ENCODE results near the gene ZNF423. TPM values are rescaled to one million over a fixed set of nuclear protein-coding genes. Genes with fewer than 3 reads are reported as not detected.
A peak's percentile ranks its signal among the peaks of the same experiment; 100 is the strongest.

Gene ZNF423
- polyA plus RNA-seq, 4 donors, result 0.54 to 10.3 (median 2.9) TPM; not detected in 1

DNA sequence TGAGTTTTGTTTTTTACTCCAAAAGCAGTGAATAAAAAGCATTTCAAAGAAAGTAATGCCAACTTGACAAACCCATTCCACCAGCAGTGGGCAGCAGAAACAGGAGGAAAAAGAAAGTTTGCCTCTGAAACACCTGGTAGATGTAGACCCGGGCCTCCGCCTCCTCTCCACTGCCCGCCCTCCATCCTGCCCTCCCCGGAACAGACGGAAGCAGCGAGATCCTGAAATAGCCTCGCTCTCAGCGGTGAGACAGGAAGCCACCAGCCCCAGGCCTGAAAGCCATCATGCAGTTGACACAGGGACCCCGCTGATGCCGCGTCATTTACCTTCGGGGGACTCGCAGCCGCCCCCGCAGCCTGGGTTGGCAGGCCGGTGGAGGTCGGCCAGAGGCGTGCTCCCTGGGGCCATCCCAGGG lies 414.5 kb downstream of the ZNF423 start:
- DNase-seq, result peak; percentile 44 to 54
- no peaks in the 10 kb centered on the region for H3K9me3 ChIP-seq (ENCODE audit: control insufficient read depth in 2 of 2, insufficient read depth in 1 of 2, low read depth in 1 of 2, low read length in 1 of 2)

DNA sequence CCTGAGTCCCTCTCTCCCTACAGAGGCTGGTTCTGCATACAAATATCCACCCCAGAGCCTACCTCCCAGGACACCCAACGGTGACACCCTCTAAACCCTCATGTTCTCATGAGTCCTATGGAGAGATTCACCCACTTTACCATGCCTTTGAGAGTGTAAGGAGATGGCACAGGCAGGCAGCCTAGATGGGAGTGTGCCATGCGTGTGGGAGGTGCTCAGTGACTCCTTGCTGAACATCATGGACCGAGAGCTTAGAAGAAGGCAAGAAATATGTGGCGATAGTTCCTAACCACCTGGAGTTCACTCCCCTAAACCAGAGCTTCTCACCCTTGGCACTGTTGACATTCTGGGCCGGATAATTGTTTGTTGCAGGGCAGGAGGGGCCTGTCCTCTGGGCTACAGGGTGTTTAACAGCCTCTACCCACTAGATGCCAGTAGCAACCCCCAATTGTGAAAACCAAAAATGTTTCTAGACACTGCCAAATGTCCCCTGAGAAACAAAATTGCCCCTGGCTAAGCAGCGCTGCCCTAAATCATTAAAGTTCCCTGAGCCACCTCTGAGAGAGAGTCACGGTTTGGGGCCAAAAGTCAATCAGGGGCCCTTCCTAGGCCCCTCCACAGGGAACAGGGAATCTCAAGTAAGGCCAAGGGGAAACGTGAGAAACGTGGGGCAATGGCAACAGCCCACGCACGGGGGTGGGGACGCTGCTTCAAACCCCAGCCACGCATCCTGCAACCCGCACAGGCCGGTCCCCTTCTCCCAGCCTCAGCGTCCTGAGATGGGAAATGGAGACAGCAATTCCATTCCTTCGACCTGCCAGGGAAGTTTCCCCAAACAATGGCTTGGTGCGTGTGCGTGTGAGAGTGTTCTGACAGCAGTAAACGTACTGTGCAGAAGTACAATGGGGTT lies 415.5 kb downstream of the ZNF423 start:
- no peak for DNase-seq
- no peaks in the 10 kb centered on the region for H3K4me1 ChIP-seq (ENCODE audit: control insufficient read depth in 3 of 3, insufficient read depth in 2 of 3, low read depth in 1 of 3, low read length in 2 of 3)
- H3K4me3 ChIP-seq (ENCODE audit: low read depth in 1 of 3, low read length in 3 of 3), result no peak overlapping the region
- no peaks in the 10 kb centered on the region for H3K9me3 ChIP-seq (ENCODE audit: control insufficient read depth in 2 of 2, insufficient read depth in 1 of 2, low read depth in 1 of 2, low read length in 1 of 2)
- H3K36me3 ChIP-seq (ENCODE audit: control insufficient read depth in 3 of 3, insufficient read depth in 2 of 3, low read depth in 1 of 3, low read length in 3 of 3), result no peaks in the 10 kb centered on the region
- H3K27me3 ChIP-seq (ENCODE audit: control insufficient read depth in 3 of 3, insufficient read depth in 3 of 3, low read length in 3 of 3), result peaks cover 0 to 2% (median 2%) of the 10 kb centered on the region in 3 donors
- 70 to 75% (median 75%) methylated on average over 17 to 20 of the region's 20 CpGs for WGBS, 3 donors
- no peak for FAIRE-seq
- H3K27ac ChIP-seq (ENCODE audit: low read depth in 1 of 3, low read length in 2 of 3), result no peak overlapping the region

More for the DNA sequence above, 414.5 kb downstream of the ZNF423 start:
- no peaks in the 10 kb centered on the region for H3K36me3 ChIP-seq (ENCODE audit: control insufficient read depth in 3 of 3, insufficient read depth in 2 of 3, low read depth in 1 of 3, low read length in 3 of 3)
- no peak for FAIRE-seq
- H3K4me3 ChIP-seq (ENCODE audit: low read depth in 1 of 3, low read length in 3 of 3), result no peak overlapping the region
- 22 to 57% (median 51%) methylated on average over 18 of the region's 18 CpGs for WGBS, 3 donors
- peaks cover 0 to 2% (median 2%) of the 10 kb centered on the region in 3 donors for H3K27me3 ChIP-seq (ENCODE audit: control insufficient read depth in 3 of 3, insufficient read depth in 3 of 3, low read length in 3 of 3)
- H3K4me1 ChIP-seq (ENCODE audit: control insufficient read depth in 3 of 3, insufficient read depth in 2 of 3, low read depth in 1 of 3, low read length in 2 of 3), result no peaks in the 10 kb centered on the region
- peak overlapping the region in 1 of 3 donors; percentile 69 for H3K27ac ChIP-seq (ENCODE audit: low read depth in 1 of 3, low read length in 2 of 3)

DNA sequence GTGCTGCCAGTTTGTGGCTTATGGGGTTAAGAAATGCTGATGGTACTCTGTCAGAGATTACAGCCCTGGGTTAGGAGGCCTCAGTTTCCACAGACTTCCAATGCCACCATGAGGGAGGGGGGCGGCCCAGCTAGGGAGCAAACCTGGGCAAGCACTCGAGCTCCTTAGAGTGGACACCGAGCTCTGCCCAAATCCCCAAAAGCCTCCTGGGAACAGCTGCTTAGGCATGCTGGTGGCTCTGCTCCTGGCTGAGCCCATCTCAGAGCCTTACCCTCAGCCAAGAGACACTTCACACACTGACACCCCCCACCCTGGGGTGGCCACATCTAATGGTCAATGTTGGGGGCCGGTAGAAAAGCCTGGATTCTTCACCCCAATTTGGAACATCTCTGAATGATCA lies 416.2 kb downstream of the ZNF423 start:
- WGBS, 3 donors, result 85 to 91% (median 89%) methylated on average over 4 of the region's 4 CpGs
- Histone ChIP-seq H3K27me3 (ENCODE audit: control insufficient read depth in 3 of 3, insufficient read depth in 3 of 3, low read length in 3 of 3) (peaks cover 0 to 2% (median 2%) of the 10 kb centered on the region in 3 donors), H3K9me3 (ENCODE audit: control insufficient read depth in 2 of 2, insufficient read depth in 1 of 2, low read depth in 1 of 2, low read length in 1 of 2) (no peaks in the 10 kb centered on the region), H3K36me3 (ENCODE audit: control insufficient read depth in 3 of 3, insufficient read depth in 2 of 3, low read depth in 1 of 3, low read length in 3 of 3) (no peaks in the 10 kb centered on the region), H3K4me3 (ENCODE audit: low read depth in 1 of 3, low read length in 3 of 3) (no peak overlapping the region), H3K27ac (ENCODE audit: low read depth in 1 of 3, low read length in 2 of 3) (no peak overlapping the region), H3K4me1 (ENCODE audit: control insufficient read depth in 3 of 3, insufficient read depth in 2 of 3, low read depth in 1 of 3, low read length in 2 of 3) (no peaks in the 10 kb centered on the region)
- FAIRE-seq, result no peak
- DNase-seq, result no peak

DNA sequence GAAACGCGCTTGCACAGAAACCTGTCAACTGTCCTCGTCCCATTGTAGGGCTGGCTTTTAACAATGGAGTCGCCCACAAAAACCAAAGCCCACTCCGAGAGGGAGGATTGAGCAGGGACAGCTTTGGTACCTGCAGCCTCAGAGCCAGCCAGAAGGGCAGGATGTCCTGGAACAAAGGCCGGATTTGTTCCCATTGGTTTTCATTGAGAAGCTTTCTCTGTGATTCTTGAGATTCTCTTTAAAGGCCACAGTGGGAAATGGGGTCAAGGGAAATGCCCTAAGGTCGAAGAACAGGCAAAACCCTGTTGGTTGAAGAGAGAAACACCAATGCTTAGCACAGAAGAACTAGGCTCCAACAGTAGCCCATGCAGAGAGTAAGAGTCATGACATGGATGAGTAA lies 416.9 kb downstream of the ZNF423 start:
- Histone ChIP-seq H3K27ac (ENCODE audit: low read depth in 1 of 3, low read length in 2 of 3) (no peak overlapping the region), H3K36me3 (ENCODE audit: control insufficient read depth in 3 of 3, insufficient read depth in 2 of 3, low read depth in 1 of 3, low read length in 3 of 3) (no peaks in the 10 kb centered on the region), H3K27me3 (ENCODE audit: control insufficient read depth in 3 of 3, insufficient read depth in 3 of 3, low read length in 3 of 3) (peaks cover 0 to 2% (median 2%) of the 10 kb centered on the region in 3 donors), H3K4me1 (ENCODE audit: control insufficient read depth in 3 of 3, insufficient read depth in 2 of 3, low read depth in 1 of 3, low read length in 2 of 3) (no peaks in the 10 kb centered on the region), H3K4me3 (ENCODE audit: low read depth in 1 of 3, low read length in 3 of 3) (no peak overlapping the region), H3K9me3 (ENCODE audit: control insufficient read depth in 2 of 2, insufficient read depth in 1 of 2, low read depth in 1 of 2, low read length in 1 of 2) (no peaks in the 10 kb centered on the region)
- WGBS, 3 donors, result 77 to 84% (median 82%) methylated on average over 7 of the region's 7 CpGs
- no peak for FAIRE-seq
- DNase-seq, result no peak

Other genes starting within 250 kb of the ZNF423 start
- gene CNEP1R1, start 169.1 kb upstream of the ZNF423 start, polyA plus RNA-seq, result 10 to 100 TPM in 1 of 4 donors, 1 to 10 TPM in 3; 6.8 to 22.5 (median 7.4) TPM
- 10 to 100 TPM; 11.3 to 14.3 (median 12.1) TPM for gene HEATR3, start 209.9 kb upstream of the ZNF423 start, polyA plus RNA-seq

All from small intestine (tissue), 7 donors.